GM19395 (cell line): ENCODE measurements around the gene GMNC.

ENCODE experiments used
- ATAC-seq: cut with Tn5 transposase; IDR thresholded peaks from one replicate; pipeline ENCODE4 v1.9.1; 2021; ENCODE audit warnings: mild to moderate bottlenecking, moderate library complexity; ENCODE audit not compliant: unreplicated experiment

Gene GMNC

GRCh38 chr3:190853464-190853863, 9.0 kb downstream of the GMNC start:
- ATAC-seq: no peak

- ATAC-seq: no peak
Measured at GRCh38 chr3:190849607-190850006, 12.9 kb downstream of the GMNC start.

GRCh38 chr3:190848870-190849269, 13.6 kb downstream of the GMNC start:
- ATAC-seq: no peak

DNA sequence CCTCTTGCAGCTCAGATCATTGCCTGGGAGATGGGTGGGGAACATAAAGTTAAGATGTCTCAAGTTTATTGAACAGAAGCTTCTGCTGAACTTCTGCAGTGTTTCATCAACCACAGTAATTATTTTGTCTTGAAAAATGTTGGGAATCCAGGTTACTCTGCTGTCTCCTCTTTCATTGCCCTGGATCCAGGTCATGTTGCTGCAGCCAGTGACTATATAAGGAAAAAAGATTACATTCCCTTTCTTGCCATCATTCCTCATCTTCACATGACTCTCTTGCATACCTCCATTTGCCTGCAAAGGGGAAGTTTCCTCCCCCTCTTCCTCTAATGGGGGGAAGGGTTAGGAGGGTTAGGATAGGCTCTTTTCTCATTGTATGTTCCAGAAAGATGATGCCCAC, 15.1 kb downstream of the GMNC start:
- ATAC-seq: no peak

GRCh38 chr3:190840146-190840545, 22.3 kb downstream of the GMNC start:
- ATAC-seq: no peak

GRCh38 chr3:190831225-190831624, 31.3 kb downstream of the GMNC start:
- ATAC-seq: no peak

GRCh38 chr3:190830031-190830430, 32.5 kb downstream of the GMNC start:
- no peak for ATAC-seq

DNA sequence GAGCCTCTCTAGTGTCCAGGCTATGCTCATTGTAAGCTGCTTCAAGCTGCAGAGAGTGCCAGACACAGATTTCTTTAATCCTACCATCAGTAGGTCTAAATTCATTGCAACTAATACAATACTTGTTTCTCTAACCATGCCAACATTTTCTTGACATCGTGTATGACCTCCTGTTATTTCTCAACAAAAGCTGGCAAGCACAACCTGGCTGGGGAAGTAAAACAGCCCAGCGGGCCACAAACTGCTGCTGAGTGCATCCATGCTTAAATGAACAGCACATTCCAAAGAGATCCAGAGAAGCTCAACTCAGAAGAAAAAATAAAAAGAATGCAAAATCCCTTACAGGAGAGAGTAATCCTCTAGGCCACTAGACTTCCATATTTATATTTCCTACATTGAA, 36.5 kb downstream of the GMNC start:
- no peak for ATAC-seq

DNA sequence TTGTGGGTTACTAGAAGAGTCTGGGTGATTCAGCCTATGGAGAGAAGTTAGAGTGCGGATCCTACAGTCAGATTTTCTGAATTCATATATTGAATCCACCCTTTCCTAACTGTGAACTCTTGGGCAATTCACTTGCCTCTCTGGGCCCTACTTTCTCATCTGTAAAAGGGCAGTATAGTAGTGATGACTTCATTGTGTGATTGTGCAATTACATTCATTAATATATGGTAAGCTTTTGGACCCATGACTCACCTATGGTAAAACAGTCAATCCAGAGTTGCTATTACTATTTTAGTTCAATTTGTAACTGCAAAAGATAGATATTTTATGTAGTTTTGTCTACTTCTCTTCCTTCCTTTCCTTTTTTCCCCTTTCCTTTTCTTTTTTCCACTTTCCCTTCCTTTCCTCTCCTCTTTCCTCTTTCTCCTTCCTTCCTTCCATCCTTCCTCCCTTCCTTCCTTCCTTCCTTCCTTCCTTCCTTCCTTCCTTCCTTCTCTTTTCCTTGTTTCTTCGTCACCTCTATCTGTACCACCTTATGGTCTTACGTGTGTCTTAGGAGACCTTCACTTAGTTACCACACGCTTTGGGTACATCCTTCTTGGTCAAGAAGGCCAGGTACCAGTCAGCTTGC, 37.0 kb downstream of the GMNC start:
- ATAC-seq: no peak

- ATAC-seq: peak; percentile 88
Measured at GRCh38 chr3:190811775-190812480, 50.6 kb downstream of the GMNC start.

GRCh38 chr3:190810957-190811356, 51.5 kb downstream of the GMNC start:
- ATAC-seq: no peak

DNA sequence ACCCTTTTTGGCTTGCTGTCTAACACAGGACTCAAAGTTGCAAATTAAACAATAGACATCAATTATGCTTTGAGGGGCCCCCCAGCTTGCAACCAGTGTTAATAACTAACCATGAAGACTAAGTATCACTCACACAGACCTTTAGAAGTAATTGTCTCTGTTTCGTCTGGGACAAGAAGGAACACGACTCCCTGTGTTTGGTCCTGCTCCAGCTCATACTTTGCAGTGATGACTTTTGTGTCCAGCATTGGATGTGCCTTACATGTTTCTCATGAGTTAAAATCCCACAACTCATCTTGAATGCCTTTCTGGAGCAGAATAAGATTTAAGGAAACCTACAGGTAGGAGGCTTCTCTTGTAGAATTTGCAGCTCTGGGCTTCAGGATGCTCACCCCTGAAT, 53.1 kb downstream of the GMNC start:
- ATAC-seq: no peak

DNA sequence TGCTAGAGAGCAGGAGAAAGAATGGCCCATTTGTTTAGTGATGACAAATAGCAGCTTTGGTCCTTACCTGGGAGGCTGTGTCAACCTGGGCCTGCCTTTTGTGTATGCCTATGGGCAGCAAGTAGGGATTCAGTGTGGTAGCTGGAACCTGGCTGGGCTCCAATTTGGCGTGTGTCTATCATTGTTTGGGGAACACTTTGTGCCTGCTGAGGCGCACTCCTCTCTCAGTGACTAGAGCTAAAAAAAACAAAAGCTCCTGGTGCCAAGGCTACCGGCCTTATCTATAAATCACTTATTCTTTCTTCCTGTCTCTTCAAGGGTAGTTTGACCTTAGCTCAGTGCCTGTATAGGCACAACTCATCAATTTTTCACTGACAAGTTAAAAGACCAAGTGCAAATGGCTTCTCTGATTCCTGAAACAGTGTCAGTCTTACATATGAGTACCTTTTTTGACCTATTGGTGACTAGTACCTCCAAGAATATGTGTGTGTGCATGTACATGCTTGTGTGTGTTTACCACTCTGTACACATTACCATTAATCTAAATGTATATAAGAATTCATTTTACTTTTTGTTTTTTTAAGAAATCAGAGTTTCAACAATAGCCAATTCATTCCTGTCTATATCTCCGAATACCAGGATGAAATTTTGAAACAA, 54.6 kb downstream of the GMNC start:
- ATAC-seq: no peak
